ENCODE results near the gene TDP1. TPM values are rescaled to one million over a fixed set of nuclear protein-coding genes. Genes with fewer than 3 reads are reported as not detected.
"Not testable (repeated sequence)": the region's sequence is repeated elsewhere in the genome, so short reads cannot be mapped to it uniquely, and the experiment has no call there.

The TDP1 gene
- total RNA-seq, 2 donors from 2014 or later, result 11.2 to 21.4 TPM

DNA sequence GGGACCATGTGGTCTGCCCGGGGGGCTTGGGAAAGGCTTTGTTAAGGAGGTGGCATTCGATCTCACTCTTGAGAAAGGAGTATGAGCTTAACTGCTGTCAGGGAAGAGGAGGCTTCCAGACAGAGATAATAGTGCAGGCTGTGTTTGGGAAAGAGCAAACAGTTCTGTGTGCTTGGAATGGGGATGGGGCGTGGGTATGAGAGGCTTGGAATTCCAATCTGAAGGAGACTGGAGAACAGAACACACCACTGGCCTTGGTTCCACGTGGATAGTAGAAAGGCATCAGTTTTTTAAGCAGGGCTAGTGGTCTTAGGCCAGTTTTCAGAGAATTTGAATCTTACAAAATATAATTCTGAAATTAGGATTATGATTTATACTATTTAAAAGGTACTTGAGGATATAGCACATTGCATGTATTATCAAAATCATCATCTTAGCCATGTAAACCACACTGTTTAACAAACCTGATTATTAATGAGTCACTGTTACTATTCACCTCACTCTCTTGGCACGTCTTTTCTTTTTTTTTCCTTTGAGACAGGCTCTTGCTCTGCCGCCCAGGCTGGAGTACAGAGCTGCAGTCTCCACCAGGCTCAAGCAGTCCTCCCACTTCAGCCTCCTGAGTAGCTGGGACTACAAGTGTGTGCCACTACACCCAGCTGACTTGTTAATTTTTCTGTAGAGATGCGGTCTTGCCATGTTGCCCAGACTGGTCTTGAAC is 67.6 kb downstream of the TDP1 start:
- no peaks in the 10 kb centered on the region for H3K27me3 ChIP-seq (replicated peaks; ENCODE audit: insufficient read depth)
- TF ChIP-seq, protein P1, sequence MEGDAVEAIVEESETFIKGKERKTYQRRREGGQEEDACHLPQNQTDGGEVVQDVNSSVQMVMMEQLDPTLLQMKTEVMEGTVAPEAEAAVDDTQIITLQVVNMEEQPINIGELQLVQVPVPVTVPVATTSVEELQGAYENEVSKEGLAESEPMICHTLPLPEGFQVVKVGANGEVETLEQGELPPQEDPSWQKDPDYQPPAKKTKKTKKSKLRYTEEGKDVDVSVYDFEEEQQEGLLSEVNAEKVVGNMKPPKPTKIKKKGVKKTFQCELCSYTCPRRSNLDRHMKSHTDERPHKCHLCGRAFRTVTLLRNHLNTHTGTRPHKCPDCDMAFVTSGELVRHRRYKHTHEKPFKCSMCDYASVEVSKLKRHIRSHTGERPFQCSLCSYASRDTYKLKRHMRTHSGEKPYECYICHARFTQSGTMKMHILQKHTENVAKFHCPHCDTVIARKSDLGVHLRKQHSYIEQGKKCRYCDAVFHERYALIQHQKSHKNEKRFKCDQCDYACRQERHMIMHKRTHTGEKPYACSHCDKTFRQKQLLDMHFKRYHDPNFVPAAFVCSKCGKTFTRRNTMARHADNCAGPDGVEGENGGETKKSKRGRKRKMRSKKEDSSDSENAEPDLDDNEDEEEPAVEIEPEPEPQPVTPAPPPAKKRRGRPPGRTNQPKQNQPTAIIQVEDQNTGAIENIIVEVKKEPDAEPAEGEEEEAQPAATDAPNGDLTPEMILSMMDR (IDR thresholded peaks at IDR 0.05), result no peak
- H3K4me1 ChIP-seq (ENCODE audit: control insufficient read depth in 1 of 2, low read depth in 2 of 2), result no peaks in the 10 kb centered on the region
- no peak for ATAC-seq (ENCODE audit: insufficient number of reproducible peaks, low FRiP score, low read depth)
- no peak overlapping the region for H3K4me3 ChIP-seq
- no peak for DNase-seq (ENCODE audit: low spot score)
- H3K9me3 ChIP-seq, result no peaks in the 10 kb centered on the region
- peaks cover 19% of the 10 kb centered on the region for H3K36me3 ChIP-seq
- H3K27ac ChIP-seq, result no peak overlapping the region

DNA sequence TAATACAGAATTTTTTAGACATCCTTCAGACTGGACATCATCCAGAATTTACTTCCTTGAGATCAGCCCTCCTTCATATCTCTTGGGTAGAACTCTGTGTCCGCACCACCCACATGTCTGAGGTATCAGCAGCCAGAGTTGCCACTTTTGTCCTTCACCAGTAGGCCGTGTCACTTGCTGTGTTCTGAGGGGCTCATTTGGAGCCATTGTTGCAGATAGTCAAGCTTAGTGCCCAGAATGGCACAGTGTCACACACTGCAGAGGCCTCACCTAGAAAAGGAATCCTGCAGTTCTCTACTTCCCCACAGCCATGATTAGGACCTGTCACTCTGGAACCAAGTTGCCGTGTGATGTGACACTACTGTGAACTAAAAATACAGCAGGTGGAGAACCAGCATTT is 69.2 kb downstream of the TDP1 start:
- Histone ChIP-seq H3K4me1 (ENCODE audit: control insufficient read depth in 1 of 2, low read depth in 2 of 2) (no peaks in the 10 kb centered on the region), H3K9me3 (no peaks in the 10 kb centered on the region), H3K36me3 (peaks cover 14% of the 10 kb centered on the region), H3K27ac (no peak overlapping the region), H3K27me3 (replicated peaks; ENCODE audit: insufficient read depth) (no peaks in the 10 kb centered on the region), H3K4me3 (no peak overlapping the region)
- ATAC-seq (ENCODE audit: insufficient number of reproducible peaks, low FRiP score, low read depth), result no peak
- no peak for DNase-seq (ENCODE audit: low spot score)
- TF ChIP-seq, protein P1 (IDR thresholded peaks at IDR 0.05), result no peak

DNA sequence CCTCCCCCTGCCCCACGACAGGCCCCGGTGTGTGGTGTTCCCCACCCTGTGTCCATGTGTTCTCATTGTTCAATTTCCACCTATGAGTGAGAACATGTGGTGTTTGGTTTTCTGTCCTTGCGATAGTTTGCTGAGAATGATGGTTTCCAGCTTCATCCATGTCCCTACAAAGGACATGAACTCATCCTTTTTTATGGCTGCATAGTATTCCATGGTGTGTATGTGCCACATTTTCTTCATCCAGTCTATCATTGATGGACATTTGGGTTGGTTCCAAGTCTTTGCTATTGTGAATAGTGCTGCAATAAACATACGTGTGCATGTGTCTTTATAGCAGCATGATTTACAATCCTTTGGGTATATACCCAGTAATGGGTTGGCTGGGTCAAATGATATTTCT is 70.9 kb downstream of the TDP1 start:
- ATAC-seq (ENCODE audit: insufficient number of reproducible peaks, low FRiP score, low read depth); H3K9me3 ChIP-seq: not testable (repeated sequence)

DNA sequence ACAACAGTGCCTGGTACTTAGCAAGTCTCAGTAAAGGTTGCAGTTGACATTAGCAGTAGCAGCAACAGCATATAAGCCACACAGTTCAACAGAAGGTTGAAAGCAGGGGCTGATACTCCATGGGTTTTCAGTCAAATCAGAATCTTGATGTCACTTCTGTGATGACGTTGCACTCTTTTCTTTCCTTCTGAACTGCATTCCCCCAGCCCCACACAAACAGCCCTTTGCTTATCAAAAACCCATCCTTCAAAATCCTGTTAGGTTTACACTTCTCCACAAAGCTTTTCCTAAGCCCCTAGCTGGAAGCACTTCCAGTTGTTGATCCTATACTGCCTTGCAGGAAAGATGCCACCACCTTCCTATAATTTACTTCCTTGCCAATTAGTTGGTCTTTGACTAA is 72.1 kb downstream of the TDP1 start:
- peaks cover 28% of the 10 kb centered on the region for H3K36me3 ChIP-seq

More for the DNA sequence above, 70.9 kb downstream of the TDP1 start:
- H3K4me1 ChIP-seq (ENCODE audit: control insufficient read depth in 1 of 2, low read depth in 2 of 2); H3K27ac ChIP-seq; DNase-seq (ENCODE audit: low spot score); H3K4me3 ChIP-seq; H3K27me3 ChIP-seq (replicated peaks; ENCODE audit: insufficient read depth): not testable (repeated sequence)
- peaks cover 21% of the 10 kb centered on the region for H3K36me3 ChIP-seq

DNA sequence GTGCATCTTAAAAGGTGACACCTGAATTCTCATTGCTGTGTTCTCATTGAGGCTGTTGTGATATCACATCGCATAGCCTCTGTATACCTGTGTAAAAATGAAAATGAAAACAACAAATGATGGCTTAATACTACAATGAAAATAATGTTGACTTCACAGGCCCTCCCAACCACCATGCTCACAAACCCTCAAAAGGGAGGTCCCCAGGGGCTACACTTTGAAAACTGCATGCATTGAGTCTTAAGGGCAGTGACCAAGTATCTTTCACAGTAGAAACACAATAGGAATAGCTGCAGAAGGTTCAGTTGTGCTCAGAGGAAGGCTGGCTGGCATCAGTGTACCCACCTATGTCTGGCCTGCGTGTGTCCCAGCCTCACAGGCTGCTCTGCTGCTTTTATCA is 78.4 kb downstream of the TDP1 start:
- Histone ChIP-seq H3K27me3 (replicated peaks; ENCODE audit: insufficient read depth) (no peaks in the 10 kb centered on the region), H3K36me3 (peaks cover 27% of the 10 kb centered on the region), H3K9me3 (no peaks in the 10 kb centered on the region), H3K4me3 (no peak overlapping the region), H3K27ac (no peak overlapping the region), H3K4me1 (ENCODE audit: control insufficient read depth in 1 of 2, low read depth in 2 of 2) (no peaks in the 10 kb centered on the region)
- DNase-seq (ENCODE audit: low spot score), result no peak
- TF ChIP-seq, protein P1 (IDR thresholded peaks at IDR 0.05), result no peak
- no peak for ATAC-seq (ENCODE audit: insufficient number of reproducible peaks, low FRiP score, low read depth)

More for the DNA sequence above, 72.1 kb downstream of the TDP1 start:
- TF ChIP-seq, protein P1 (IDR thresholded peaks at IDR 0.05), result no peak
- H3K27ac ChIP-seq, result no peak overlapping the region
- H3K9me3 ChIP-seq, result no peaks in the 10 kb centered on the region
- no peaks in the 10 kb centered on the region for H3K4me1 ChIP-seq (ENCODE audit: control insufficient read depth in 1 of 2, low read depth in 2 of 2)
- no peak for DNase-seq (ENCODE audit: low spot score)
- no peaks in the 10 kb centered on the region for H3K27me3 ChIP-seq (replicated peaks; ENCODE audit: insufficient read depth)
- no peak for ATAC-seq (ENCODE audit: insufficient number of reproducible peaks, low FRiP score, low read depth)
- no peak overlapping the region for H3K4me3 ChIP-seq
